Measurements from ENCODE around the gene KCNT2. TPM values are rescaled to one million over a fixed set of nuclear protein-coding genes. Genes with fewer than 3 reads are reported as not detected.

Gene KCNT2
- total RNA-seq, 1 experiment from 2014 or later = 9.1 TPM

- H3K23ac ChIP-seq (ENCODE audit: insufficient read length, low read depth, low read length) = no peak overlapping the region
- no peaks in the 10 kb centered on the region for H3K4me1 ChIP-seq (ENCODE audit: insufficient read depth, low read length)
- H3K79me2 ChIP-seq (ENCODE audit: insufficient read depth, low read length) = no peaks in the 10 kb centered on the region
- no peak overlapping the region for H2BK20ac ChIP-seq (ENCODE audit: low read depth, low read length, poor library complexity, severe bottlenecking)
- H2BK5ac ChIP-seq (ENCODE audit: insufficient read length, low read length) = no peak overlapping the region
- DNase-seq = no peak
- Mint-ChIP-seq H3K4me1 (peaks cover 0 to 4% of the 10 kb centered on the region in 2 experiments; a peak in 1 of 4 replicates), H3K27ac (no peak overlapping the region), H3K4me3 (no peak overlapping the region), H3K9me3 (no peaks in the 10 kb centered on the region), H3K27me3 (ENCODE audit: low read depth) (no peaks in the 10 kb centered on the region), H3K36me3 (ENCODE audit: insufficient read depth in 1 of 3, low read depth in 3 of 3) (no peaks in the 10 kb centered on the region)
- no peak overlapping the region for H3K27ac ChIP-seq (ENCODE audit: insufficient read length, low read depth, low read length)
- H3T11ph ChIP-seq (ENCODE audit: low read length) = no peak overlapping the region
- no peaks in the 10 kb centered on the region for H3K79me1 ChIP-seq (ENCODE audit: insufficient read depth, low read depth, low read length, poor library complexity, severe bottlenecking)
- H4K8ac ChIP-seq (replicated peaks; ENCODE audit: insufficient read length, low read depth, low read length) = no peak overlapping the region
- H3K14ac ChIP-seq (ENCODE audit: insufficient read depth, low read length) = no peak overlapping the region
- H2AK5ac ChIP-seq (ENCODE audit: insufficient read length, low read length) = no peak overlapping the region
- H2BK15ac ChIP-seq (ENCODE audit: low read depth, low read length) = no peak overlapping the region
- no peak overlapping the region for H3K4ac ChIP-seq (ENCODE audit: low read depth, low read length)
- no peak overlapping the region for H3K18ac ChIP-seq (ENCODE audit: insufficient read length, low read depth, low read length)
- WGBS (ENCODE audit: extremely low coverage, insufficient read length, low lambda C conversion rate) = no CpG with 5 or more reads among the region's 3 CpGs
- no peak overlapping the region for H3K9ac ChIP-seq (ENCODE audit: extremely low read depth, insufficient read length, low read length)
- no peak overlapping the region for H3K56ac ChIP-seq (ENCODE audit: insufficient read length, low read depth, low read length)
- H4K91ac ChIP-seq (ENCODE audit: insufficient read length, low read depth, low read length) = no peak overlapping the region
- H2AFZ ChIP-seq (ENCODE audit: low read length) = no peak overlapping the region
- H4K20me1 ChIP-seq (ENCODE audit: control insufficient read depth, insufficient read depth, insufficient read length) = no peaks in the 10 kb centered on the region
- no peaks in the 10 kb centered on the region for H3K23me2 ChIP-seq (ENCODE audit: insufficient read length, low read depth, low read length, poor library complexity, severe bottlenecking)
- no peaks in the 10 kb centered on the region for H3K9me3 ChIP-seq (ENCODE audit: control insufficient read depth, low read depth, low read length)
- no peaks in the 10 kb centered on the region for H3K27me3 ChIP-seq (ENCODE audit: insufficient read depth, low read length)
- no peak overlapping the region for H3K4me2 ChIP-seq (ENCODE audit: insufficient read depth, insufficient read length, low read length)
- no peak overlapping the region for H2BK12ac ChIP-seq (ENCODE audit: insufficient read length, low read depth, low read length)
- no peak overlapping the region for H2BK120ac ChIP-seq (ENCODE audit: low read depth, low read length, poor library complexity, severe bottlenecking)
- no peak for TF ChIP-seq CTCF (conservative IDR thresholded peaks at IDR 0.05)
- H4K5ac ChIP-seq (ENCODE audit: insufficient read length, low read depth, low read length) = no peak overlapping the region
Observed at GRCh38 chr1:196178083-196178635, 430.1 kb downstream of the KCNT2 start.

Small RNA genes within 50 kb of the gene (microRNA-seq; reads per million reads assigned to microRNA genes)
- gene MIR4735 (ENCODE audit: borderline microRNAs expressed) = not detected

Other genes starting within 250 kb of the KCNT2 start
- not detected in 2 replicates for gene CFH, start 43.6 kb upstream of the KCNT2 start, total RNA-seq (2021)
- gene CFHR3, start 166.4 kb upstream of the KCNT2 start, total RNA-seq (2021) = 0.81 and 1.4 TPM in 2 replicates
- not detected in 2 replicates for gene CFHR1, start 211.3 kb upstream of the KCNT2 start, total RNA-seq (2021)

Data from H9 (cell line).